NCI-H146 (cell line): Measurements from ENCODE around the gene AASS.

Experiments used
- DNase-seq: peaks from one replicate; lab custom pipeline; 2025; lab: John Stamatoyannopoulos, UW

The AASS gene

DNA sequence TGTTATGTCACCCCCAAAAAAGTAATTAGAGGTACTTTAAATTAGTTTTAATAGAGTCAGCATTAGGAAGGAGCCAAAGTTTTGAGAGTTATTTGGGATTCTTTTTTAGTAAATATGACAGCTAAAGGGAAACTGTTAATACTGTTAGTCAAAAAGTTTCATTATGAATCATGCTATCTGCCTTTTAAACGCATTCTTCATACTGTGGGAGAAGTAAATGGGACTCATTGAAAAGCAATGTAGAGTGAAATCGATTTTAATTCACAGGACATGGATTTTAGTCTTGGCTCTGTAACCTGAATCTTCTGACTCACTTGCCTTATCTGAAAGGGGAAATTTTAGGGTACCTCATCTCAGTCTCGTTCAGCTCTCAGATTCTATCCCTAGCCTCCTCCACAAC lies 105.1 kb downstream of the AASS start:
- no peak for DNase-seq

- DNase-seq = no peak
Measured at GRCh38 chr7:122038134-122038533, 105.9 kb downstream of the AASS start.

DNA sequence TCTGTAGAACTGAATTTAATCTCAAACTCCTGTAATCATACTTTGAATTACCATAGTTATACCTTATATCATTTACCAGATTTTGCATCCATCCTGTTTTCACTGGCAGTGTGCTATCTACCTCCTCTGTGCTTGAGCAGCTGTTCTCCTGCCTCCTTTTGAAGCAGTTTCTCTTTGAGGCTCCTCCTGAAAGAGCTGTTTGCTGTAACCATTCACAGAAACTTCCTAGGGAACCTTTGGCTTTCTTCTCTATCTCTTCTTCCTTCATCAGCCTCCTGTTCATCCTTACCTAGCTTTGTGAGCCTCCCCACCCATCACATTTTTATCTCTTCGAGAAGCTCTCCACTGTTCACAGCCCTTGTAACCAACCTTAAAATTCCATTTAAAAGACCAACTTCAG lies 108.2 kb downstream of the AASS start:
- no peak for DNase-seq

GRCh38 chr7:122033641-122034040 lies 110.4 kb downstream of the AASS start:
- no peak for DNase-seq

- DNase-seq = no peak
Measured at GRCh38 chr7:122027058-122027457, 117.0 kb downstream of the AASS start.
